Measurements from ENCODE around the gene MTCH1.

MTCH1 gene

DNA sequence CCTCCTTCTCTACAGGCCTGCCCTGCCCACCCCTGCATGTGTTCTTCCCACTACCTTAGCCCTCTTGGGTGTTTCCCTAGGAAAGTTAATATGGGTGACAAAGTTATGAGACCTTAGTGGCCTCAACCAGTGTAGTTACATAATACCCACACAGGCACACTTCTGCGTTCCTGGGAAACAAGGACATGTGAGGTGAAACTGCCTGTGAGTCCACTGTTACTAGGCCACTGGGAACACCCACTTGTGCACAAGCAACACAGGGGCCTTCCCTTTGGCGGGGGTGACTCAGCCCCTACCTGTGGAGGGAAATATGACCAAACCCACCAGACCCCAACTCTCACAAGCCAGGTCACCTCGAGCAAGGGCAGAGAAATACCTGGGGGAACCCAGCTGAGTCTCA lies 18.7 kb downstream of the MTCH1 start:
- H3K4me3 ChIP-seq (ENCODE audit: low read depth, low read length): no peak overlapping the region
- no peak for DNase-seq (ENCODE audit: low read depth, low spot score)
- TF ChIP-seq, protein P1, sequence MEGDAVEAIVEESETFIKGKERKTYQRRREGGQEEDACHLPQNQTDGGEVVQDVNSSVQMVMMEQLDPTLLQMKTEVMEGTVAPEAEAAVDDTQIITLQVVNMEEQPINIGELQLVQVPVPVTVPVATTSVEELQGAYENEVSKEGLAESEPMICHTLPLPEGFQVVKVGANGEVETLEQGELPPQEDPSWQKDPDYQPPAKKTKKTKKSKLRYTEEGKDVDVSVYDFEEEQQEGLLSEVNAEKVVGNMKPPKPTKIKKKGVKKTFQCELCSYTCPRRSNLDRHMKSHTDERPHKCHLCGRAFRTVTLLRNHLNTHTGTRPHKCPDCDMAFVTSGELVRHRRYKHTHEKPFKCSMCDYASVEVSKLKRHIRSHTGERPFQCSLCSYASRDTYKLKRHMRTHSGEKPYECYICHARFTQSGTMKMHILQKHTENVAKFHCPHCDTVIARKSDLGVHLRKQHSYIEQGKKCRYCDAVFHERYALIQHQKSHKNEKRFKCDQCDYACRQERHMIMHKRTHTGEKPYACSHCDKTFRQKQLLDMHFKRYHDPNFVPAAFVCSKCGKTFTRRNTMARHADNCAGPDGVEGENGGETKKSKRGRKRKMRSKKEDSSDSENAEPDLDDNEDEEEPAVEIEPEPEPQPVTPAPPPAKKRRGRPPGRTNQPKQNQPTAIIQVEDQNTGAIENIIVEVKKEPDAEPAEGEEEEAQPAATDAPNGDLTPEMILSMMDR (IDR thresholded peaks at IDR 0.05; ENCODE audit: insufficient read depth, low read length, missing control alignments): no peak
- CTCF ChIA-PET: interaction anchor here (1.0 to 1.8 kb wide), 3 partner anchors 10 to 51 kb away, joined by 3 to 9 read pairs (median 6); no protein-coding TSS in a partner anchor
- POLR2A ChIA-PET: no interaction called here

DNA sequence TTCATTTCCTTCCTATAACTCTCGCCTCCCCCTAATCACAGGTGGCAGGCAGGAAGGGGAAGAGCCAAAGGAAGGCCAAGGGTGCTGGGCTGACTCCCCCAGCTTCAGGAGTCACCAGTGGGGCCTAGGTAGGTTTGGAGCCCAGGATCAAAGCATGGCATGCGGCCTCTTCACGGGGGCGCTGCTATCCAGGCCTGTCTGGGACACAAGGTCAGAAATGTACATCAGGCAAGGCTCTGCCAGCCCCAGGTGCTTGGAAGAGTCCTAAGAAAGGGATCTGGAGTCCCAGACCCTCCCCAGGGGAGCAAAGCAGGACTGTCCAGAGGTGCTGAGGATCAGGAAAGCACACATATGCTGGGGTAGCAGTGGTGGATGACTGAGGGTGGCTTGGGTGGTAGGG lies 21.1 kb downstream of the MTCH1 start:
- H3K4me3 ChIP-seq (ENCODE audit: low read depth, low read length): no peak overlapping the region
- ChIA-PET POLR2A (no interaction called here), CTCF (interaction anchor here (1.9 kb wide), 1 partner anchor 79 kb away, joined by 9 read pairs; the partner anchor contains the start of gene C6orf89)
- DNase-seq (ENCODE audit: low read depth, low spot score): no peak
- TF ChIP-seq, protein P1 (IDR thresholded peaks at IDR 0.05; ENCODE audit: insufficient read depth, low read length, missing control alignments): no peak

DNA sequence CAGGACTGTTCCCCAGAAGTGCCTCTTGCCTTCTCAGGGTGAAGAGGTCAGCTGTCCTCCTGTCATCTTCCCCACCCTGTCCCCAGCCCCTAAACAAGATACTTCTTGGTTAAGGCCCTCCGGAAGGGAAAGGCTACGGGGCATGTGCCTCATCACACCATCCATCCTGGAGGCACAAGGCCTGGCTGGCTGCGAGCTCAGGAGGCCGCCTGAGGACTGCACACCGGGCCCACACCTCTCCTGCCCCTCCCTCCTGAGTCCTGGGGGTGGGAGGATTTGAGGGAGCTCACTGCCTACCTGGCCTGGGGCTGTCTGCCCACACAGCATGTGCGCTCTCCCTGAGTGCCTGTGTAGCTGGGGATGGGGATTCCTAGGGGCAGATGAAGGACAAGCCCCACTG lies 21.6 kb downstream of the MTCH1 start:
- CTCF ChIA-PET: interaction anchor here (2.0 kb wide), 2 partner anchors 15 to 197 kb away, joined by 5 to 8 read pairs; no protein-coding TSS in a partner anchor

DNA sequence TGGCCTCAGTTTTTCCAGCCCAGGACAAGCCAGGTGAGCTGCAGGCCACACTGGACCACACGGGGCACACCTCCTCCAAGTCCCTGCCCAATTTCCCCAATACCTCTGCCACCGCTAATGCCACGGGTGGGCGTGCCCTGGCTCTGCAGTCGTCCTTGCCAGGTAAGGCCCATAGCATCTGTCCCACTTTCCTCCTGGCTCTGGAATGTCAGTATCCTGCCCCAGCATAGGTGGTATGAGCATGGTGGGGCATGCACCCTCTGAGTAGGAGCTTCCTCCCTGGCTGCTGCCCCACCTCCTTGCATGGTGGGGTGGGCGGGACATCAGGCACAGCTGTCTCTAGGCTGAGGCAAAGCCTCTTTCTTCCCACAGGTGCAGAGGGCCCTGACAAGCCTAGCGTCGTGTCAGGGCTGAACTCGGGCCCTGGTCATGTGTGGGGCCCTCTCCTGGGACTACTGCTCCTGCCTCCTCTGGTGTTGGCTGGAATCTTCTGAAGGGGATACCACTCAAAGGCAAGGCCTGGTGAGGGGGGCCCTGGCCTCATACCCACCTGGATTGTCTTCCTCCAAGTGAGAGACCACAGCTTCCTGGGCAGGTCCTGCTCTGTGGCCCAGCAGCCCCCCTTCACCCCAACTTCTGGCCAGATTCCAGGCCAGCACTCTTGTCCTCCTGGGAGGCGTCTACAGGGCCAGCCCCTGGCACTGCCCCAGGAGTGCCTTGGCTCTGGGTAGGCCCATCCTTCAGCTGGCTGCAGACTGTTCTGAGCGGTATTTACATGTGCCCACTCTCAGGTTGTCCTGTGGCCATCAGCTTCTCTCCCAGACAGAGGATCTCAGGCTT lies 22.3 kb downstream of the MTCH1 start:
- no peak overlapping the region for H3K4me3 ChIP-seq (ENCODE audit: low read depth, low read length)
- DNase-seq (ENCODE audit: low read depth, low spot score): no peak
- TF ChIP-seq, protein P1 (IDR thresholded peaks at IDR 0.05; ENCODE audit: insufficient read depth, low read length, missing control alignments): no peak
- CTCF ChIA-PET: interaction anchor here (2.0 kb wide), 2 partner anchors 16 to 197 kb away, joined by 5 to 8 read pairs; no protein-coding TSS in a partner anchor
- POLR2A ChIA-PET: no interaction called here

More for the DNA sequence above, 21.6 kb downstream of the MTCH1 start:
- TF ChIP-seq, protein P1 (IDR thresholded peaks at IDR 0.05; ENCODE audit: insufficient read depth, low read length, missing control alignments): no peak
- POLR2A ChIA-PET: no interaction called here
- DNase-seq (ENCODE audit: low read depth, low spot score): no peak
- no peak overlapping the region for H3K4me3 ChIP-seq (ENCODE audit: low read depth, low read length)

- H3K4me3 ChIP-seq (ENCODE audit: low read depth, low read length): no peak overlapping the region
- POLR2A ChIA-PET: no interaction called here
- TF ChIP-seq, protein P1 (IDR thresholded peaks at IDR 0.05; ENCODE audit: insufficient read depth, low read length, missing control alignments): no peak
- no peak for DNase-seq (ENCODE audit: low read depth, low spot score)
- CTCF ChIA-PET: interaction anchor here (2.0 kb wide), 2 partner anchors 16 to 196 kb away, joined by 5 to 8 read pairs; no protein-coding TSS in a partner anchor
These were observed 23.1 kb downstream of the MTCH1 start for GRCh38 chr6:36962874-36963273.

All from AG04449 (cell line).